HepG2 (cell line): ENCODE data around the gene SLC35A3. TPM values are rescaled to one million over a fixed set of nuclear protein-coding genes. Genes with fewer than 3 reads are reported as not detected.

ENCODE experiments used
- AGO1 ChIP-seq: fragments of 200-400 bp; formaldehyde crosslinking; IDR thresholded peaks from 2 replicates; pipeline ENCODE4 v1.6.1; 2017; ENCODE audit warnings: mild to moderate bottlenecking, low read depth, low read length, moderate library complexity; ENCODE audit not compliant: poor library complexity, severe bottlenecking
- FOSL1 ChIP-seq: sonication (generic); formaldehyde crosslinking; IDR thresholded peaks from 2 replicates; pipeline ENCODE4 v1.9.0; 2021; ENCODE audit warnings: missing genetic modification reagents, borderline replicate concordance
- HCFC1 ChIP-seq: fragments of 150-350 bp; IDR thresholded peaks from 2 replicates; pipeline ENCODE4 v1.6.1; 2014; ENCODE audit warnings: low read depth, low read length
- HINFP ChIP-seq: sonication (generic); formaldehyde crosslinking; IDR thresholded peaks from 2 replicates; pipeline ENCODE4 v1.4.0; 2020; ENCODE audit warnings: low read depth, mild to moderate bottlenecking, missing genetic modification reagents
- JARID2 ChIP-seq: sonication (generic); formaldehyde crosslinking; IDR thresholded peaks from 2 replicates; pipeline ENCODE4 v1.8.1; 2023; ENCODE audit warnings: missing genetic modification reagents, inconsistent platforms; ENCODE audit not compliant: insufficient replicate concordance
- KDM3A ChIP-seq: IDR thresholded peaks from 2 replicates; pipeline ENCODE4 v1.6.1; 2018; ENCODE audit warnings: low read depth, missing compliant biosample characterization
- NFATC3 ChIP-seq: sonication (generic); formaldehyde crosslinking; IDR thresholded peaks from 2 replicates; pipeline ENCODE4 v1.5.1; 2020; ENCODE audit warnings: mild to moderate bottlenecking, missing genetic modification reagents
- PTBP1 ChIP-seq: fragments of 200-400 bp; formaldehyde crosslinking; IDR thresholded peaks from 2 replicates; pipeline ENCODE4 v1.6.1; 2018; ENCODE audit warnings: low read length, low read depth; ENCODE audit not compliant: poor library complexity, severe bottlenecking
- RBM39 ChIP-seq: fragments of 200-400 bp; formaldehyde crosslinking; IDR thresholded peaks from one replicate; pipeline ENCODE4 v1.6.1; 2018; ENCODE audit warnings: antibody characterized with exemption, mild to moderate bottlenecking, low read depth, low read length; ENCODE audit not compliant: poor library complexity, severe bottlenecking
- SAP130 ChIP-seq: IDR thresholded peaks from 2 replicates; pipeline ENCODE4 v1.6.1; 2016; ENCODE audit warnings: low read depth
- SRF ChIP-seq: IDR thresholded peaks from 2 replicates; pipeline ENCODE4 v1.6.1; 2011; ENCODE audit warnings: mild to moderate bottlenecking, low read depth, low read length, moderate library complexity
- ZNF337 ChIP-seq: sonication (generic); formaldehyde crosslinking; IDR thresholded peaks from 2 replicates; pipeline ENCODE4 v1.5.1; 2020; ENCODE audit warnings: missing genetic modification reagents, low read depth, mild to moderate bottlenecking, borderline replicate concordance
- ZNF510 ChIP-seq: sonication (generic); formaldehyde crosslinking; IDR thresholded peaks from 2 replicates; pipeline ENCODE4 v1.4.0; 2020; ENCODE audit warnings: low read depth, mild to moderate bottlenecking, missing genetic modification reagents
- ZNF614 ChIP-seq: IDR thresholded peaks from 2 replicates; pipeline ENCODE4 v1.6.1; 2018; ENCODE audit warnings: missing biosample characterization, missing genetic modification reagents, inconsistent platforms, borderline replicate concordance
- ZNF75D ChIP-seq: sonication (generic); formaldehyde crosslinking; IDR thresholded peaks from 2 replicates; pipeline ENCODE4 v1.8.1; 2023; ENCODE audit warnings: missing genetic modification reagents, mild to moderate bottlenecking, borderline replicate concordance
- ZSCAN22 ChIP-seq: sonication (generic); formaldehyde crosslinking; IDR thresholded peaks from 2 replicates; pipeline ENCODE4 v1.4.0; 2020; ENCODE audit warnings: mild to moderate bottlenecking, missing genetic modification reagents
- polyA plus RNA-seq, 8 experiments: library from polyadenylated mRNA; depleted of rRNA in 3 of 8; stranded (reverse) in 7 of 8; unstranded in 1 of 8; fragments of >200 nt; fragmentation: Illumina TruSeq in 4 of 8; extraction: Trizol in 4 of 8; gene quantifications; 2 replicates each; pipeline versions ENCODE4 v1.2.1 to v1.2.3, GENCODE V29; 2011 to 2016; ENCODE audit warnings: low read depth in 4 of 8, missing spikeins in 1 of 8, mixed read lengths in 1 of 8; ENCODE audit not compliant: insufficient read depth in 1 of 8
- total RNA-seq, 5 experiments: library from RNA; depleted of rRNA; stranded (reverse); fragments of >200 nt; fragmentation: Illumina TruSeq; extraction: Trizol; gene quantifications; 2 replicates each; pipeline ENCODE4 v1.2.3, GENCODE V29; 2016; ENCODE audit warnings: low read depth in 1 of 5
- TF ChIP-seq, protein P1 (sequence below): sonication (generic); formaldehyde crosslinking; IDR thresholded peaks from 2 replicates; pipeline ENCODE4 v1.9.0; 2021; ENCODE audit warnings: missing genetic modification reagents, mild to moderate bottlenecking, borderline replicate concordance
- TF ChIP-seq, protein P2 (sequence below): sonication (generic); formaldehyde crosslinking; IDR thresholded peaks from 2 replicates; pipeline ENCODE4 v1.8.1; 2023; ENCODE audit warnings: missing genetic modification reagents, inconsistent platforms, borderline replicate concordance
- TF ChIP-seq, protein P3 (sequence below): sonication (generic); formaldehyde crosslinking; IDR thresholded peaks from 2 replicates; pipeline ENCODE4 v1.4.0; 2020; ENCODE audit warnings: missing genetic modification reagents
- TF ChIP-seq, protein P4 (sequence below): sonication (generic); formaldehyde crosslinking; IDR thresholded peaks from 2 replicates; pipeline ENCODE4 v1.8.0; 2022; ENCODE audit warnings: missing genetic modification reagents, mild to moderate bottlenecking, inconsistent platforms, borderline replicate concordance

Gene SLC35A3
- total and polyA plus RNA-seq, 2 of the 13 experiments (the other 11 are each of a cell fraction or from before 2014, with no cell fraction given), result 11.2 to 24.9 TPM

- peak; percentile 86 for TF ChIP-seq ZNF614 (CRISPR knock-in tag)
- TF ChIP-seq HINFP (CRISPR knock-in tag), result peak; percentile 83; the same call in 1 of the 2 replicates
- TF ChIP-seq, protein P1, sequence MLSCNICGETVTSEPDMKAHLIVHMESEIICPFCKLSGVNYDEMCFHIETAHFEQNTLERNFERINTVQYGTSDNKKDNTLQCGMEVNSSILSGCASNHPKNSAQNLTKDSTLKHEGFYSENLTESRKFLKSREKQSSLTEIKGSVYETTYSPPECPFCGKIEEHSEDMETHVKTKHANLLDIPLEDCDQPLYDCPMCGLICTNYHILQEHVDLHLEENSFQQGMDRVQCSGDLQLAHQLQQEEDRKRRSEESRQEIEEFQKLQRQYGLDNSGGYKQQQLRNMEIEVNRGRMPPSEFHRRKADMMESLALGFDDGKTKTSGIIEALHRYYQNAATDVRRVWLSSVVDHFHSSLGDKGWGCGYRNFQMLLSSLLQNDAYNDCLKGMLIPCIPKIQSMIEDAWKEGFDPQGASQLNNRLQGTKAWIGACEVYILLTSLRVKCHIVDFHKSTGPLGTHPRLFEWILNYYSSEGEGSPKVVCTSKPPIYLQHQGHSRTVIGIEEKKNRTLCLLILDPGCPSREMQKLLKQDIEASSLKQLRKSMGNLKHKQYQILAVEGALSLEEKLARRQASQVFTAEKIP (CRISPR knock-in tag), result no peak
- TF ChIP-seq RBM39, result peak; percentile 79
- peak; percentile 69 for TF ChIP-seq HCFC1
- TF ChIP-seq, protein P2, sequence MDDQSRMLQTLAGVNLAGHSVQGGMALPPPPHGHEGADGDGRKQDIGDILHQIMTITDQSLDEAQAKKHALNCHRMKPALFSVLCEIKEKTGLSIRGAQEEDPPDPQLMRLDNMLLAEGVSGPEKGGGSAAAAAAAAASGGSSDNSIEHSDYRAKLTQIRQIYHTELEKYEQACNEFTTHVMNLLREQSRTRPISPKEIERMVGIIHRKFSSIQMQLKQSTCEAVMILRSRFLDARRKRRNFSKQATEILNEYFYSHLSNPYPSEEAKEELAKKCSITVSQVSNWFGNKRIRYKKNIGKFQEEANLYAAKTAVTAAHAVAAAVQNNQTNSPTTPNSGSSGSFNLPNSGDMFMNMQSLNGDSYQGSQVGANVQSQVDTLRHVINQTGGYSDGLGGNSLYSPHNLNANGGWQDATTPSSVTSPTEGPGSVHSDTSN (CRISPR knock-in tag), result no peak
- TF ChIP-seq, protein P3, sequence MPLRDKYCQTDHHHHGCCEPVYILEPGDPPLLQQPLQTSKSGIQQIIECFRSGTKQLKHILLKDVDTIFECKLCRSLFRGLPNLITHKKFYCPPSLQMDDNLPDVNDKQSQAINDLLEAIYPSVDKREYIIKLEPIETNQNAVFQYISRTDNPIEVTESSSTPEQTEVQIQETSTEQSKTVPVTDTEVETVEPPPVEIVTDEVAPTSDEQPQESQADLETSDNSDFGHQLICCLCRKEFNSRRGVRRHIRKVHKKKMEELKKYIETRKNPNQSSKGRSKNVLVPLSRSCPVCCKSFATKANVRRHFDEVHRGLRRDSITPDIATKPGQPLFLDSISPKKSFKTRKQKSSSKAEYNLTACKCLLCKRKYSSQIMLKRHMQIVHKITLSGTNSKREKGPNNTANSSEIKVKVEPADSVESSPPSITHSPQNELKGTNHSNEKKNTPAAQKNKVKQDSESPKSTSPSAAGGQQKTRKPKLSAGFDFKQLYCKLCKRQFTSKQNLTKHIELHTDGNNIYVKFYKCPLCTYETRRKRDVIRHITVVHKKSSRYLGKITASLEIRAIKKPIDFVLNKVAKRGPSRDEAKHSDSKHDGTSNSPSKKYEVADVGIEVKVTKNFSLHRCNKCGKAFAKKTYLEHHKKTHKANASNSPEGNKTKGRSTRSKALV (CRISPR knock-in tag), result peak; percentile 84
- peak; percentile 75; the same call in 1 of the 2 replicates for TF ChIP-seq SRF
- no peak for TF ChIP-seq NFATC3 (CRISPR knock-in tag)
- peak; percentile 99 for TF ChIP-seq SAP130
- 0 out of 2 replicates have a peak, but pooled peaks have one; percentile 60 for TF ChIP-seq ZNF337 (CRISPR knock-in tag)
- peak; percentile 79; the same call in 1 of the 2 replicates for TF ChIP-seq ZNF510 (CRISPR knock-in tag)
- peak; percentile 92; the same call in 1 of the 2 replicates for TF ChIP-seq KDM3A (CRISPR knock-in tag)
- no peak for TF ChIP-seq PTBP1
- TF ChIP-seq ZSCAN22 (CRISPR knock-in tag), result 0 out of 2 replicates have a peak, but pooled peaks have one; percentile 58
- TF ChIP-seq JARID2 (CRISPR knock-in tag), result peak; percentile 78
- no peak; the same call in 1 of the 2 replicates for TF ChIP-seq ZNF75D (CRISPR knock-in tag)
- TF ChIP-seq, protein P4, sequence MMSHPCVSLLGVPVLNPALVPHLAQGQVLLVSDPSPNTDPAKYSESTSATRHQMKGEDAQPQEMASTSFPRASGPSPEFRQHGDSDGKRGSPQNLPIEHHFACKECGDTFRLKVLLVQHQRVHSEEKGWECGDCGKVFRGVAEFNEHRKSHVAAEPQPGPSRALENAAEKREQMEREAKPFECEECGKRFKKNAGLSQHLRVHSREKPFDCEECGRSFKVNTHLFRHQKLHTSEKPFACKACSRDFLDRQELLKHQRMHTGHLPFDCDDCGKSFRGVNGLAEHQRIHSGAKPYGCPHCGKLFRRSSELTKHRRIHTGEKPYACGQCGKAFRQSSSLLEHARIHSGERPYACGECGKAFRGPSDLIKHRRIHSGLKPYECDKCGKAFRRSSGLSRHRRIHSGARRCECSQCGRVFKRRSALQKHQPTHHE (CRISPR knock-in tag), result peak; percentile 69
- peak; percentile 77 for TF ChIP-seq AGO1
- TF ChIP-seq FOSL1 (CRISPR knock-in tag), result no peak
These were observed at the start of gene SLC35A3 (continued) for GRCh38 chr1:99969729-99970621.
